ENCODE measurements around the gene GIMAP6.

GIMAP6 gene

DNA sequence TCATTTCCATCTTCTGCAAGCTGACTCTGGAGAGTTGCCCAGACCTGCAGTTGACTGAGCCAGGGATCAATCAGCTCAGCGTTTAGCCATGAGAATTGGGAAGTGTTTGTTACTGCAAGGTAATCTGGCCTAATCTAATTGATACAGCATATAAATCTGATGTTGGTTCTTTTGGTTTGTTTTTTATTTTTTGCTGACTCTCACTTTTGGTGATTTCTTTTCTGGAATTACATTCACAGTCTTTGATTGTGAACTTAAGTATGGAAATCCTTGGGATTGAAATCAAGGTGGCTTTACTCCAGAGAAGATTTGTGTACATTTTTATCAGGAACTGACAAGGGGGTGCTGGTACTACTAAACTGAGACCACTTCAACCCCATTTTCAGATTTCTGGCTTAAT lies 1.7 kb upstream of the GIMAP6 start:
- TF ChIP-seq SIN3A (IDR thresholded peaks at IDR 0.05; ENCODE audit: borderline replicate concordance, insufficient read depth, low read length): no peak
- no peak for TF ChIP-seq POLR2AphosphoS5 (IDR thresholded peaks at IDR 0.05; ENCODE audit: low read depth, low read length)
- TF ChIP-seq, protein P1, sequence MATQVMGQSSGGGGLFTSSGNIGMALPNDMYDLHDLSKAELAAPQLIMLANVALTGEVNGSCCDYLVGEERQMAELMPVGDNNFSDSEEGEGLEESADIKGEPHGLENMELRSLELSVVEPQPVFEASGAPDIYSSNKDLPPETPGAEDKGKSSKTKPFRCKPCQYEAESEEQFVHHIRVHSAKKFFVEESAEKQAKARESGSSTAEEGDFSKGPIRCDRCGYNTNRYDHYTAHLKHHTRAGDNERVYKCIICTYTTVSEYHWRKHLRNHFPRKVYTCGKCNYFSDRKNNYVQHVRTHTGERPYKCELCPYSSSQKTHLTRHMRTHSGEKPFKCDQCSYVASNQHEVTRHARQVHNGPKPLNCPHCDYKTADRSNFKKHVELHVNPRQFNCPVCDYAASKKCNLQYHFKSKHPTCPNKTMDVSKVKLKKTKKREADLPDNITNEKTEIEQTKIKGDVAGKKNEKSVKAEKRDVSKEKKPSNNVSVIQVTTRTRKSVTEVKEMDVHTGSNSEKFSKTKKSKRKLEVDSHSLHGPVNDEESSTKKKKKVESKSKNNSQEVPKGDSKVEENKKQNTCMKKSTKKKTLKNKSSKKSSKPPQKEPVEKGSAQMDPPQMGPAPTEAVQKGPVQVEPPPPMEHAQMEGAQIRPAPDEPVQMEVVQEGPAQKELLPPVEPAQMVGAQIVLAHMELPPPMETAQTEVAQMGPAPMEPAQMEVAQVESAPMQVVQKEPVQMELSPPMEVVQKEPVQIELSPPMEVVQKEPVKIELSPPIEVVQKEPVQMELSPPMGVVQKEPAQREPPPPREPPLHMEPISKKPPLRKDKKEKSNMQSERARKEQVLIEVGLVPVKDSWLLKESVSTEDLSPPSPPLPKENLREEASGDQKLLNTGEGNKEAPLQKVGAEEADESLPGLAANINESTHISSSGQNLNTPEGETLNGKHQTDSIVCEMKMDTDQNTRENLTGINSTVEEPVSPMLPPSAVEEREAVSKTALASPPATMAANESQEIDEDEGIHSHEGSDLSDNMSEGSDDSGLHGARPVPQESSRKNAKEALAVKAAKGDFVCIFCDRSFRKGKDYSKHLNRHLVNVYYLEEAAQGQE (IDR thresholded peaks at IDR 0.05; ENCODE audit: insufficient read depth in 1 of 2, low read depth in 2 of 2, low read length in 2 of 2): no peak
- TF ChIP-seq FOXP2 (optimal IDR thresholded peaks at IDR 0.05; ENCODE audit: borderline replicate concordance, extremely low read depth, extremely low read length, insufficient read depth): no peak
- no peak for TF ChIP-seq TAF1 (IDR thresholded peaks at IDR 0.05; ENCODE audit: borderline replicate concordance, insufficient read depth, low read length)

DNA sequence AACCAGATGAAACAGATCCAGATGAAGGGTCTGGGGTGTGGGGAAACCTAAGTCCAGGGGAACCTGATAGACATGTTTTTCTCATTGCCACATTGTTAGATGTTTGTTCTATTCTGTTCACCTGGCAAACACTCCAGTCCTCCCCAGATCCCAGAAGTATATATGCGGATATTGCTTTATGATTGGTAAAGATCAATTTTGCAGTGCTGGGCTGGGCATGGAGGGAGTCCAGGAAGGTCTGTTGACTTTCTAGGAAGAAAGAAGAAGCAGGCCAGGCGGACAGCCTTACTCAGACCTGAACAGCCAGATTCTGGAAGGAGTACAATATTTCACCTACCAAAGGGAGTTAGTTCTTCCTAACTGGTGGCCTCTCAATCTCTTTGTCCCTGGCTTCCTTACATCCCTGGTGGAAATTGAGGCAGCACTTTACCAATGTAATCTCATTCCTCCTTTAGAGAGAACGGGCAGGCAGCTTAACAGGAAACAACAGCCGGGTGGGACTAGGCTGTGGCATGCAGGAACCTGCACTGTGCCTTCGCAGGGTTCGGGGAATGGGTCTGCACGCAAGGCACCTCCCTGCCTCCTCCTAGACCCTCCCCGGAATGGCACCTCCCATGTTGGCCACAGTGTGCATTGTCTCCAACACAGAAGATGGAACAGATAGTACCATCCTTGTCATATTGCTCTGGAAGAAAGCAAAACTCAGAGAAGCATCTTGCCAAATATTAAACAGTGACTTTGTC lies 930 bp downstream of the GIMAP6 start:
- TF ChIP-seq SIN3A (IDR thresholded peaks at IDR 0.05; ENCODE audit: borderline replicate concordance, insufficient read depth, low read length) (no peak), FOXP2 (optimal IDR thresholded peaks at IDR 0.05; ENCODE audit: borderline replicate concordance, extremely low read depth, extremely low read length, insufficient read depth) (no peak), POLR2AphosphoS5 (IDR thresholded peaks at IDR 0.05; ENCODE audit: low read depth, low read length) (no peak), TAF1 (IDR thresholded peaks at IDR 0.05; ENCODE audit: borderline replicate concordance, insufficient read depth, low read length) (no peak)
- TF ChIP-seq, protein P1 (IDR thresholded peaks at IDR 0.05; ENCODE audit: insufficient read depth in 1 of 2, low read depth in 2 of 2, low read length in 2 of 2): no peak

DNA sequence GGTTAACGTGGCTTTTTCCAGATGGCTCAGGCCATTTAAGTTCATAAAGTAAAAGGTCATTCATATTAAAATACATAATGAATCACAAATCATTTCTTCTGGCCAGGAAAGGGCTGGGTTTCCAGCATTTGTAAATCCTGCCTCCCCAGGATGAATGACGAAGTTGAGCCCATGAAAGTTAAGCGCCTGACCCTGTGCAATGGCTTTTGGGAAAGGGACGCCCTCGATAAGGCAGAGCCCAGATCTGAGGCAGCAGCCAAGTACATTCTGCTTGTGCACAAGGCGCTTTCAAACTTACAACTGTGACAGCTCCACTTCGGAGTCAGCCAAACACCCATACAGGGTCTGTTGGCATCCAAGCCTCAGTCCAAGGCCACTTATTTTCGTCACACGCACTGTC lies 2.8 kb downstream of the GIMAP6 start:
- TF ChIP-seq POLR2AphosphoS5 (IDR thresholded peaks at IDR 0.05; ENCODE audit: low read depth, low read length) (no peak), TAF1 (IDR thresholded peaks at IDR 0.05; ENCODE audit: borderline replicate concordance, insufficient read depth, low read length) (no peak), SIN3A (IDR thresholded peaks at IDR 0.05; ENCODE audit: borderline replicate concordance, insufficient read depth, low read length) (no peak), FOXP2 (optimal IDR thresholded peaks at IDR 0.05; ENCODE audit: borderline replicate concordance, extremely low read depth, extremely low read length, insufficient read depth) (no peak)
- TF ChIP-seq, protein P1 (IDR thresholded peaks at IDR 0.05; ENCODE audit: insufficient read depth in 1 of 2, low read depth in 2 of 2, low read length in 2 of 2): no peak

DNA sequence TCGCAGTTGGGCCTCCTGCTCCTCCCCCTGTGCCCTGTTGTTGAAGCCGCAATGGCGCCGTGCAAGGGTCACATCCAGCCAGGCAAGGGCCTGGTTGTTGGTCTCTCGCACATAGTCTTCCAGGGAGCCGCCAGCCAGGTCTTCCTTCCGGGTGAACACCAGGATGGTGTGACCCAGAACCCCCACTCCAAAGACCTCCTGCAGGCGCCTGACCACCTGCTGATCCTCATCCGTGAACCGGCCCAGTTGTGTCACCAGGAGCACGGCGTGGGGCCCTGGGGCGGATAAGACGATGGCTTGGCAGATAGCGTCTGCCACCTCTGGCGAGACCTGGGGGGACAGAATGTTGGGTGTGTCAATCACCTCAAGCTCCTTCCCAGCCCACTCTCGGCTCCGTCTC lies 4.2 kb downstream of the GIMAP6 start:
- TF ChIP-seq POLR2AphosphoS5 (IDR thresholded peaks at IDR 0.05; ENCODE audit: low read depth, low read length): no peak

DNA sequence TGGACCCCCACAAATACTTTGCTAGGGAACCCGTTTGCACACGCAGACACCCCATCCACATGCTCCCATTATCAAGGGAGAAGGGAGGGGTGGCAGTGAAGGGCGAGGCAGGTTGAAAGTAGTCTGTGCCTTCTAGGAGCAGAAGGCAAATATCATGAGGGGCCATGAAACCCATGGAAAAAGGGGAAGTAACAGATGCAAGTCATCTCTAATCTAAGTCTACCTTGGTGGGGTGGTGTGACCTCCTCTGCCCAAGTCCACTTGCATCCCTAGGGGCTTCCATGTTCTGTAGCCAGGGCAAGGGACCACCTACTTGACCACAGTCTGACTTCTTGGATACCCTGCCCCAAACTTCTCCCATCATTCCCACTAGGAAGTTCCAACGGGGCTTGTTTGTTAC lies 5.5 kb downstream of the GIMAP6 start:
- no peak for TF ChIP-seq POLR2AphosphoS5 (IDR thresholded peaks at IDR 0.05; ENCODE audit: low read depth, low read length)
- no peak for TF ChIP-seq FOXP2 (optimal IDR thresholded peaks at IDR 0.05; ENCODE audit: borderline replicate concordance, extremely low read depth, extremely low read length, insufficient read depth)
- no peak for TF ChIP-seq SIN3A (IDR thresholded peaks at IDR 0.05; ENCODE audit: borderline replicate concordance, insufficient read depth, low read length)
- TF ChIP-seq, protein P1 (IDR thresholded peaks at IDR 0.05; ENCODE audit: insufficient read depth in 1 of 2, low read depth in 2 of 2, low read length in 2 of 2): no peak
- TF ChIP-seq TAF1 (IDR thresholded peaks at IDR 0.05; ENCODE audit: borderline replicate concordance, insufficient read depth, low read length): no peak
